Endothelial cell of hepatic sinusoid (primary cell): Measurements from ENCODE around the gene NFATC2IP.
"Not testable (repeated sequence)": the region's sequence is repeated elsewhere in the genome, so short reads cannot be mapped to it uniquely, and the experiment has no call there.

ENCODE experiments used
- in situ Hi-C: cut with HindIII; loops from 2 replicates; pipeline ENCODE4 v1.10.0; 2017; ENCODE audit warnings: low sequenced_read_pairs

Gene NFATC2IP

GRCh38 chr16:28964496-28964895, 13.8 kb downstream of the NFATC2IP start:
- in situ Hi-C loops = loop anchor here (5.0 kb wide), 1 partner anchor 87 kb away; the partner anchor contains the start of gene ATP2A1

- in situ Hi-C loops = no loop called here
These were observed 16.4 kb downstream of the NFATC2IP start for GRCh38 chr16:28967156-28967555.

GRCh38 chr16:28969696-28970095, 19.0 kb downstream of the NFATC2IP start:
- in situ Hi-C loops = not testable (repeated sequence)

GRCh38 chr16:28974007-28974436, 23.3 kb downstream of the NFATC2IP start:
- in situ Hi-C loops = no loop called here

- in situ Hi-C loops = no loop called here
These were observed 23.9 kb downstream of the NFATC2IP start, which contains the start of gene SPNS1 for GRCh38 chr16:28974437-28975157. TSS of gene SPNS1 (plus strand) at chr16:28974778. CDS start at chr16:28975152, 374 bp downstream.

GRCh38 chr16:28975158-28975599, 24.4 kb downstream of the NFATC2IP start:
- in situ Hi-C loops = no loop called here

GRCh38 chr16:28977703-28978662, 27.2 kb downstream of the NFATC2IP start:
- in situ Hi-C loops = no loop called here

GRCh38 chr16:28980330-28980729, 29.6 kb downstream of the NFATC2IP start:
- in situ Hi-C loops = not testable (repeated sequence)

GRCh38 chr16:28980929-28981328, 30.2 kb downstream of the NFATC2IP start:
- in situ Hi-C loops = no loop called here

GRCh38 chr16:28981517-28981916, 30.8 kb downstream of the NFATC2IP start:
- in situ Hi-C loops = no loop called here

- in situ Hi-C loops = no loop called here
These were observed 31.7 kb downstream of the NFATC2IP start for GRCh38 chr16:28982418-28982817.

- in situ Hi-C loops = no loop called here
These were observed 32.2 kb downstream of the NFATC2IP start for GRCh38 chr16:28982949-28983348.

- in situ Hi-C loops = no loop called here
These were observed 32.9 kb downstream of the NFATC2IP start for GRCh38 chr16:28983644-28984043.

- in situ Hi-C loops = no loop called here
These were observed 33.4 kb downstream of the NFATC2IP start for GRCh38 chr16:28984091-28984490.

GRCh38 chr16:28984619-28985135, 33.9 kb downstream of the NFATC2IP start, which contains the start of gene LAT:
TSS of gene LAT (plus strand) at chr16:28985052. CDS start at chr16:28985418, 366 bp downstream.
- in situ Hi-C loops = no loop called here

GRCh38 chr16:28985211-28986041, 34.7 kb downstream of the NFATC2IP start:
- in situ Hi-C loops = no loop called here

- in situ Hi-C loops = no loop called here
These were observed 35.3 kb downstream of the NFATC2IP start for GRCh38 chr16:28986046-28986445.

- in situ Hi-C loops = no loop called here
These were observed 35.8 kb downstream of the NFATC2IP start for GRCh38 chr16:28986492-28986891.

- in situ Hi-C loops = no loop called here
These were observed 36.6 kb downstream of the NFATC2IP start for GRCh38 chr16:28987170-28987853.

- in situ Hi-C loops = no loop called here
These were observed 38.6 kb downstream of the NFATC2IP start for GRCh38 chr16:28989363-28989762.
